Measurements from ENCODE around the gene DEFB113. TPM values are rescaled to one million over a fixed set of nuclear protein-coding genes. Genes with fewer than 3 reads are reported as not detected.
"Not testable (repeated sequence)": the region's sequence is repeated elsewhere in the genome, so short reads cannot be mapped to it uniquely, and the experiment has no call there.

The DEFB113 gene
- total RNA-seq, 1 donor from 2014 or later, result not detected

- intact Hi-C loops (cut with DNase I); DNase-seq (ENCODE audit: missing footprints); ATAC-seq: not testable (repeated sequence)
These were observed 25.4 kb downstream of the DEFB113 start for GRCh38 chr6:49944068-49944467.

- DNase-seq (ENCODE audit: missing footprints) (no peak), ATAC-seq (peak; percentile 28)
- intact Hi-C loops (cut with DNase I), result no loop called here
These were observed 29.4 kb downstream of the DEFB113 start for GRCh38 chr6:49939993-49940498.

- ATAC-seq, result no peak
- intact Hi-C loops (cut with DNase I), result no loop called here
- DNase-seq (ENCODE audit: missing footprints), result no peak
These were observed 31.6 kb downstream of the DEFB113 start for GRCh38 chr6:49937811-49938210.

GRCh38 chr6:49937017-49937416 is 32.4 kb downstream of the DEFB113 start:
- intact Hi-C loops (cut with DNase I), result no loop called here
- no peak for DNase-seq (ENCODE audit: missing footprints)
- ATAC-seq, result no peak

GRCh38 chr6:49935387-49935786 is 34.0 kb downstream of the DEFB113 start:
- no peak for ATAC-seq
- intact Hi-C loops (cut with DNase I), result no loop called here

GRCh38 chr6:49934770-49935169 is 34.7 kb downstream of the DEFB113 start:
- ATAC-seq (no peak), DNase-seq (ENCODE audit: missing footprints) (no peak)
- intact Hi-C loops (cut with DNase I), result no loop called here

More at GRCh38 chr6:49935387-49935786, 34.0 kb downstream of the DEFB113 start:
- DNase-seq (ENCODE audit: missing footprints), result no peak

GRCh38 chr6:49933526-49933925 is 35.9 kb downstream of the DEFB113 start:
- no peak for DNase-seq (ENCODE audit: missing footprints)
- no peak for ATAC-seq
- intact Hi-C loops (cut with DNase I), result no loop called here

- ATAC-seq (no peak), DNase-seq (ENCODE audit: missing footprints) (no peak)
- intact Hi-C loops (cut with DNase I), result no loop called here
These were observed 40.1 kb downstream of the DEFB113 start for GRCh38 chr6:49929340-49929739.

- intact Hi-C loops (cut with DNase I), result no loop called here
- no peak for DNase-seq (ENCODE audit: missing footprints)
- ATAC-seq, result no peak
These were observed 45.6 kb downstream of the DEFB113 start for GRCh38 chr6:49923826-49924225.

- DNase-seq (ENCODE audit: missing footprints) (no peak), ATAC-seq (no peak)
- intact Hi-C loops (cut with DNase I), result no loop called here
These were observed 49.3 kb downstream of the DEFB113 start for GRCh38 chr6:49919935-49920644.

- intact Hi-C loops (cut with DNase I), result no loop called here
- DNase-seq (ENCODE audit: missing footprints) (no peak), ATAC-seq (no peak)
These were observed 50.2 kb downstream of the DEFB113 start for GRCh38 chr6:49919261-49919660.

- DNase-seq (ENCODE audit: missing footprints) (no peak), ATAC-seq (no peak)
- intact Hi-C loops (cut with DNase I), result no loop called here
These were observed 50.6 kb downstream of the DEFB113 start for GRCh38 chr6:49918787-49919186.

Other genes starting within 250 kb of the DEFB113 start
- gene CRISP3, start 225.2 kb downstream of the DEFB113 start, total RNA-seq, result not detected
- gene PGK2, start 182.3 kb downstream of the DEFB113 start, total RNA-seq, result not detected
- gene CRISP1, start 103.1 kb downstream of the DEFB113 start, total RNA-seq, result not detected
- not detected for gene DEFB114, start 5.5 kb downstream of the DEFB113 start, total RNA-seq
- not detected for gene DEFB110, start 52.4 kb upstream of the DEFB113 start, total RNA-seq
- not detected for gene DEFB112, start 80.3 kb upstream of the DEFB113 start, total RNA-seq

Data from Right ventricle myocardium inferior (tissue), 1 donor.